Measurements from ENCODE around the gene KCNB1.

KCNB1 gene

DNA sequence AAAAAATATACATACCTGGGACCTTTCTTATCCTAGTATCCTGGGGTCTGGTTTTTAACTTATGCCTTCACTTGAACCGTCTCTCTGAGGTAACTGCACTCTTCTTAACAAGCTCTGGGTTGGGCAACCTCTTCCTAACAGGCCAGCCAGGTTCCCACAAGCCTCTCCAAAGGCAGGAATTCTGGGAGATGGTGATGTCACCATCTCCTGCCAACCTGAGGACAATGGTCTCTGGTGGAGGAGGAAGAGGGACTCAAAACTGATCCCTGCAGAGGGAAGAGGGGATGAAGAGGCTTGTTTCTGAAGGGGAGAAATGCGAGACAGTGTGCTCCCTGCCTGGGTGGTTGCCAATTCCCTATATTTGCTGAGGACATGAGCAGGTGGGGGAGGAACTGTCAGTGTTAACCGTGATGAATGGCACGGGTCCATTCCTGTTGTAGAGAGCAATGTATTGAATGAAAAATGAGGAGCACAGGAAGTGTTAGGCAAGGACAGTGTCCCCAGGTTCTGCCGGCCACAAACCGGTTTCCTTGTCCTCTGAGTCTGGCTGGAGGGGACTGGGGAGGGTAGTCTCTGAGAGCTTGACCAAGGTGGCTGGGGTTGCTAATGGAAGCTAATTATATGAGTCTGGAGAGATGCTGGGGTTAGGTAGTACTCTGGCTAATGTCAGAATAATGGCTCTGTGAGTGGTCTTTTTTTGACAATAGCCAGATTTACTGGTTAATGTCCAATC, 95.5 kb downstream of the KCNB1 start:
- DNase-seq = no peak

DNA sequence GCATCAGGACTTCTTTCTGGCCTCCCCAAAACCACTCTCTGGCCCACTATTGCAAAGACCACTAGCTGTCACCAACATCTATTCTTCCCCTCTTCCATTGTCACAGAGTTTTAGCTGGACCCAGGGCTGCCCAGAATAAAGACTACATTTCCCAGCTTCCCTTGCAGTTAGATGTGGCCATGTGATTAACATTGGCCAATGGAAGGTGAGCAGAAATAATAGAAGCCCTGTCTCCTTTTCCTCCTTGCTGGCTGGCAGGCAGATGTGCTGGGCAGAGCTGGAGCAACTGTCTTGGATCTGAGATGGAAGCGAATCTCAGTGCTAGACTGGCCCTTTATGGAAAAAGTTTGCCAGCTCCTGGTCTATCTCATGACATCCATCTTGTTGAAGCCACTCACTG, 97.0 kb downstream of the KCNB1 start:
- peak in 1 of 5 experiments; percentile 21 for DNase-seq

DNA sequence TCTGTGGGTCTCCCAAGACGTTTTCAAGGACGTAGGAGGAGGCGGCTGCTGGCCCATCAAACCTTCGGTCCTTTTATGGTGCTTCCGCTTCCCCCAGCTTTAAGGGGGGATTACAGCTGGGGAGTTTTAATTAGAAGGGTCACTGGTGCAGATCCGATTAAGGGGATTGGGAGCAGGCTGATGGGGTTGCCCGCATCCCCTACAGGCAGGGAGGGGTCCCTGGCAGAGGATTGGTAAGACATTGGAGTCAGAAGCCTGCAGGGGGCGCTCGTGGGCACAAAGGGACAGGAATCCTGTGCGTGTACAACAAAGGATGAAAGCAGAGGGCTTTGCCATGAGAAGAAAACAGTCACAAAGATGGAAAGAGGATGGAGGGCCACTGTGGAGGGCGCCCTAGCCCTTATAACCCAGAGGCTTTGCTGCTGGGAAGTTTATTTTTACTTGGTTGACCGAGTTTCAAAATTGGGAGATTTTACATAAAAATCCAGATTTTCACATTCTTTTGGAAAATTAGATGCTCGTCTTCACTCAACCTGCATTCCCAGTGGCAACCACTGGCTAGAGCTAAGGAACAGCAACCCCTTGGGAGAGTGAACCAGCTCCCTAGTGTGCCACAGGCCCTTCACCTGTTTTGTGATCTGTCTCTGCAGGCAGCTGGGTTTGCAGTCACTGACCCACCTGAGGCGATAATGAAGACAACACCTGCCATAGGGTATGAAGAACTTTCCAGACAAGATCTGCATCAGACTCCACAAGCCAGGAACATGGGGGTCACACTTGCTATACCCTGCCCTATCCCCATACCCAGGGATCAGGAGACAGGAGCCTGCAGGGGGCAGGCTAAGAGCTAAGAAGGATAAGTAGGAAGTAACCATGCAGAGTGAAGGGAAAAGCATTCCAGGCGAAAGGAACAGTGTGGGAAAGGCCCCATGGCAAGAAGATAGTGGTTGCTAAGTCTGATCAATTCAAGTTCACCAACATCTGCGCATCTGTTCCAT, 97.7 kb downstream of the KCNB1 start:
- DNase-seq = peak; percentile 9 to 57 (median 41)

DNA sequence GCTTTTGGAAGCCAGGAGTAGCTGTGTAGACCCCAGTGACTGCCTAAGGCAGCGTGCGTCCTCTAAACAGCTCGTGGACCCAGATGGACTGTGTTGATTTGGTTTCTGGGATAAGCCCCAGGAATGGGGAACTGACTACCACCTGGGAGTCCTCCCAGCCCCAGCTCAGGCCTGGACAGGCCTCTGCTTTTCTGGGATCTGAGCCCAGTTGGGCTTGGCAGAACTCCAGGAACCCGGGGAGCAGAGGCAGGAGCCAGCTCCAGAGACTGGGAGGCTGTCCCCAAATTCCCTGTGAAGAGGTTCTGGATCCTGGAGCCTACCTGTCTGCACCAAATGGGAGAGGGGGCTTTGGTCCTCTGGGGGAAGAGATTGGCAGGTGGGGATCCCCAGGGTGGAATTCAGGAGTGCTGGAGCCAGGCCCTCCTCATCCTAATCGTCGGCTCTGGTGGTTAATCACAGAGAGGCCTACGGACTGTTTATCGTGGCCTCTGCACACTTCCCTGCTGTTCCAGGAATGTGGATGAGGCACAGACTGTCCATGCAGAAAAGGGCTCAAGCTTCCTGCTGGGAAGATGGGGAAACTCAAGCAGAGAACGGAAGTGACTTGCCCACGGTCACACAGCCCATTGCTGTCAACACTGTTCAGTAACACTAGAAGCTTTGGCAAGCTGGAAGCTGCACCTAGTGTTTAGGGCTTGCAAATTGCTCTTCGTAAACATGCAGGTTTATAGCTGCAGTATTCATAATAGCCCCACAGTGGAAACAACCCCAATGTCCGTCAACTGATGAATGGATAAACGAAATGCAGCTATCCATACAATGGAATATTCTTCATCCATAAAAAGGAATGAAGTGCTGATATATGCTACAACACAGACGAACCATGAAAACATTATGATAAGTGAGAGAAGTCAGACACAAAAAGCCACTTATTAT, 100.6 kb downstream of the KCNB1 start:
- DNase-seq = no peak

DNA sequence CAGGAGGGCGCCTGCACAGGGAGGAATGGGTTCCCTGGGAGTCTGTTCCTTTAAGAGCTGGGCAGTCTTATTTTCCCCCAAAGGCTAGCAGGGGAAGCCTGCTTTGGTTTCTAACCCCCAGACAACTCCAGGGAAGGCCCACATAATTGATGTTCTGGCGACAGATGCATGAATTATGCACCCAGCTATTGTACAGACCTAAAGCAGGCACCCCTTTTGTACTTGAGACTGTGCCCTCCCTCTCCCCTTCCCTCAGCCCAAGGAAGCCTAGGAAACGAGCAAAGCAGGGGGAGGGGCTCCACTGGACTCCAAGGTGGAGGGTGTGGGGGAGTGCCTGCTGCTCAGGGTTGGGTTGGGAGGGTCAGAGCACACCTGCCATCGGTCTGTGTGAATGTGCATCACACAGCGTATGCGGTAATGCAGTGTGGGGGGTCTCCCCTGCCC, 102.1 kb downstream of the KCNB1 start:
- no peak for DNase-seq

DNA sequence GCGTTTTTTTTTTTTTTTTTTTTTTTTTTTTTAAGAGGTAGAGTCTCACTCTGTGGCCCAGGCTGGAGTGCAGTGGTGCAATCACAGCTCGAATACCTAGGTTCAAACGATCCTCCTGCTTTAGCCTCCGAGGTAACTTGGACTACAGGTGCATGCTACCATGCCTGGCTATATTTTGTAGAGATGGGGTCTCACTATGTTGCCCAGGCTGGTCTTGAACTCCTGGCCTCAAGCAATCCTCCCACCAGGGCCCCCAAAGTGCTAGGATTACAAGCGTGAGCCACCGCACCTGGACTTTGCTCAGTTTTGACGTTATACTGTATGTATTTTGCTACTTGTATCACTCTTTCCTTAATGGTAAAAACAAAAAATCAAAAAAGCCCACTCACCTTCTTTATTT, 103.1 kb downstream of the KCNB1 start:
- no peak for DNase-seq

DNA sequence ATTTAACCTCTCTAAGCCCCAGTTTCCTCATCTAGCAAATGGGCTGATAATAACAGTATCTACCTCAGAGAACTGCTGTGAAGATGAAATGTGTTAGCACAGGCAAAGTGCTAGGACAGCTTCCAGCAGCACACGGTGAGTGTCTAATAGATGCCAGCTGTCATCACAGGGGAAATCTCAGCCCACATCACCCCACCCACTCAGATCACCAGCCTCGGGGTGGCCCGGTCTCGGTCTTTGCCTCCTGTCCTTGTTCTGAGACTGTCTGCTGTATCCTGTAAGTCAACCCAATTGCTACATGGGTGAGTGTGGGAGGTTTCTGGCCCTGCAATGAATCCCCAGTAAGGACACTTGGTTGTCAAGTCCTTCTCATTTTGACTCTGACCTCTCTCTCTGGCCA, 105.1 kb downstream of the KCNB1 start:
- DNase-seq = no peak

DNA sequence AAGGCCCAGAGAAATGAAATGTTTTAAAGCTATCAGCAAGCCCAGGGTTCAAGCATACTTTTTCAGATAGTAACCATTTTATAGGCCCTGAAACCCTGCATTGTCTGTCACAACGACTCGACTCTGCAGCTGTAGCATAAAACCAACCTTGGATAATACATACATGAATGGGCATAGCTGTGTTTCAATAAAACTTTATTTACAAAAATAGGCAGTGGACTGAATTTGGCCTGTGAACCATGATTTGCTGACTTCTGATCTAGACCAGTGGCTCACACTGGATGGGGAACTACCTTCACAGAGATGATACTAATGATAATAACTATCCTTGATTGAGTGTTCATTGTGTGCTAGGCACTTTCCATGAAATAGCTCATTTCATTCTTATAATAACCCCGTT, 107.3 kb downstream of the KCNB1 start:
- DNase-seq = no peak

DNA sequence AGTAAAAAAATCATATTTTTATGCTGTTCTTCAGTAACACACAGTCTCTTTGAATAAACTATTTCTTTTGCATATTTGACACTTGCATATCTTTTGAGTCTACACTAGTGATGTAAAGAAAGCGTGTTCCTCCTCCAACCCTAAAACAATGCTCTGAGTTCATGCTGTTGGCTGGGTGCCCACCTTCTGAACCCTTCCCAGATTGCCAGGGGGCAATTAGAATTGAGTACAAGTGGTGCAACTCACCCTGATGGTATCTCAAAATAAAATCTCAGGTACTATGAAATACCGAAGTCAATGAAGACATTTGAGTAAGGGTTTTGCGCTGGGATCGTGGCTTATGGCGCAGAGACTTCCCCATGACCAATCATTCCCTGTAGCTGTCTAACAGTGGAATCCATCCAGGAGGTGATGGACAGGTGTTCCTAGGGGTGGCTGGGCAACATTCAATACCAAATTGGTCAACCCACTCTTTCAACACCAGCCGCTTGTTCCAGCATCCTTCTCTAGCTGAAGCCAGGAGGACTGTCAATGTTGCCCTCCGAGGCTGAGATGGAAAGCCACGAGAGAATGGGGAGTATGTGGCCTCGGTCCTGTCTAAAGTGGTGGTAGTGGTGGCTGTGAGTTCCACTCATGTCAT, 110.3 kb downstream of the KCNB1 start:
- no peak for DNase-seq

DNA sequence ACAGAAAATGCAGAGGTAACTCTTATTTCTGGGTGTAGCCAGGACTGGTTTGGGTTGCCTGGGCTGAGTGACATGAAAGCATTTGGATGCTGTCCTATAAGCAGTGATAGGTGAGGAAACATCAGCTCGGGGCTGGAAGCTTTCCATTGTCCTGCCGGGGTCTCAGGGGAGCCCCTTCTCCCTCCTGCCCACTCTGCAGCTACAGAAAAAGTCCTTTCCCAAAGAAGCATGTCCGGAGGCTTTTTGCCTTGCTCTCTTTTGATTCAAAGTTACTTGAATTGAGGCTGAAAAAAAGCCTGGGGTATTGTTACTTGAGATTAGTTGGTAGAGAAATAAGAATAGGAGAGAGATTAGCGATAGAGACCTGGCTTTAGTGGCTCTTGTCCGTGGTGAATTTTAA, 113.9 kb downstream of the KCNB1 start:
- no peak for DNase-seq

DNA sequence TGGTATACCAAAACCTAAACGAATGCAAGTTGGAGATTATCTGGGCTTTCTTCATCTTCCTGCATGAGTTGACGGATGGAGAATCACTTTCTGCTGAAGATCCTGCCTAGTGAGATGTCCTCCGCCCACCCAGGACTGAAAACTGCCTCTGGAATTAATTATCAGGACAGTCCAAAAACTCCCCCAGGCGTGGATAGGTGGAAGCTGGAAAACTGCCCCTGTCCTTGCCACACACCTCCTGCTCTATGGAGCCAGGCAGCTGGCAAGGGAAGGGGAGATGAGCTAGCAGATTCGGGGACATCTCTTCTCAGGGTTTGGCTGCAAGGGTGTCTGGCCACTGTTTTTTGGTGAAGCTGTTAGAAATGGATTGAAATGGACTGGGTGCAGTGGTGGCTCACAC, 115.4 kb downstream of the KCNB1 start:
- DNase-seq = no peak

DNA sequence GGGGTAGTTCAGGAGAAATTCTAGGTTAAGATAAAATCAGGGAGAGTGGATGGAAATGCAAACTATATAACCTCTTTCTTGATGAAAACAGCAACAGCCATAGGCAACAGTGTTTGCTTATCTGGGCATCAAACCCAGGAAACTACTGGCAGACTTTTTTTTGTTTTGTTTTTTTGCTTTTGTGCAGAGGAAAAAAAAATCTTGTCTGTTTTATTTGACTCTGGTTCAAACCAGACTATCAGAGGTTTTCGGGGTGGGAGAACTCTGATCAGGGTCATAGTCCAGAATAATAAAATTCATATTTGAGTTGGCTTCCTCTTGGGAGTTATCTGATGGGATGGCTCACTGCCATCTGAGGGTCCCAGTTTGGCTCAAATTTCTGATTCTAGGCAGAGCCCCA, 115.8 kb downstream of the KCNB1 start:
- DNase-seq = no peak

DNA sequence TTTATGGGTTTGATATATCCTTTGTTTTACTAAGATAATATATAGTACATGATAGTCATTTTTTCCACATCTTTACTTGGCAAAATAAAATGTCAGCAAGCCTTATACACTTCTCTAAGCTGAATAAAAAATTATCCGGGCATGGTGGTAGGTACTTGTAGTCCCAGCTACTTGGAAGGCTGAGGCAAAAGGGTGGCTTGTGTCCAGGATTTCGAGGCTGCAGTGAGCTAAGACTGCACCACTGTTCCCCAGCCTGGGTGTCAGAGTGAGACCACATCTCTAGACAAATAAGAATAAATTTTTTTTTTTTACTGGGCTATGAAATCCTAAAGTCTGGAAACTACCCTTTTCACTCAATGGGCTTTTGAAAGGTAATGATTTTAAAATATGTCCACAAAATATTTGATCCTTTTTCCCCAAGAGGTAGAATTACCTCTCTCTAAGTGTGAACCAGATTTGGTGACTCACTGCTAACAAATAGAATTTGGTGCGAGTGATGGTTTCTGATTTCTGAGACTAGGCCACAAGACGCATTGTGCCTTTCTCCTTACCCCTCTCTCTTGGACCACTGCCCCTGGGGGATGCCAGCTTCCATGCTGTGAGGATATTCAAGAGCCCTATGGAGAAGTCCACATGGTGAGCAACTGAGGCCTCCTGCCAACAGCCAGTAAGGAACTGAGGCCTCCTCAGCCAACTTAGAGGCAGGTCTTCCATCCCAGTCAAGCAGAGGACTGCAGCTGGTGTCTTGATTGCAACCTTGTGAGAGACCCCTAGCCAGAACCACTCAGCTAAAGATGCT, 120.4 kb downstream of the KCNB1 start:
- DNase-seq = no peak

DNA sequence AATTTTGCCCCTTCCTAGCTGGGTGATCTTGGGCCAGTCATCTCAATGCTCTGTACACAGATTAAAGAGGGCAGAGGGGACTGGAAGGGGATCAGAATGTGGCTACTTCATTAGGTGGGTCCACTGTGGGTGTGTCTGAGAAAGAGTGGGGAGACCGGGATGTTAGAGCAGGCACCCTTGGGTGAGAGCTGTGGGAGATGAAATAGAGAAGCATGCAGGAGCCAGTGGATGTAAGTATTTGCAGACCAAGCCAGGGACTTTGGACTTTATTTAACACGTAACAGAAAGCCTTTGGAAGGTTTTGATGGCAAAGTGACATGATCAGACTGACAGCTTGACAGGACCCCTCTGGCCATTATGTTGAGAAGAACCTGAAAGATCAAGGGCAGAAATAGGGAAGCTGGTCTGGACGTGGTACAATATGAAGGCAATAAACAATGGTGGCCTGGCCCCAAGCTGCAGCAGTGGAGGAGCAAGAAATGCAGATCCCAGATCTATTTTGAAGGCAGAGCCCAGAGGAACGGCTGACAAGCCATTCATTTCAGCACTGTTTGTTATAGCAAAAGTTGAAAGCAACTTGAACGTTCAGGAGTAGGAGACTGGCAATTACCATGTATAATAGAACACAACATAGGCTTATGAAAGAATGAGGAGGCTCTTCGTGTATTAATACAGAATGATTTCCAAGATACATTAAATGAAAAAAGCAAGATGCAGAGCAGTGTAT, 122.1 kb downstream of the KCNB1 start:
- no peak for DNase-seq

DNA sequence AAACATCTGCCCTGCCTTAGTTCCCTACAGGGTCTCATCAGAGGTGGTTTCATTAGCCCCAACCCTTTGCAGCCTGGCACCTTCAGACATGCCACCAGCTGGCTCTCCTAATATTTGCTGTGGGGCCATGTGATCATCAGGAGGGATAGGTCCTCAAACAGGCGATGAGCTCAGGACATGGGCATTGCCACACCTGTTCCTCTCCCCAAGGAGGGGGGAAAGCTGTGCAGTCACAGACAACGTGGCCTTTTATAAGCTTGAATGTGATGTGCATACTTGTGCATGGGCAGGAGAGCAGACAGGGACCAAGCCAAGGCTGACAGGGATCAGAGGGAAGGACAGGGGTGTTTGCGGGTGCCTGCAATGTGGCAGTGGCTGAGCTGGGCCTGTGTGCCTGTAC, 125.8 kb downstream of the KCNB1 start:
- DNase-seq = no peak

DNA sequence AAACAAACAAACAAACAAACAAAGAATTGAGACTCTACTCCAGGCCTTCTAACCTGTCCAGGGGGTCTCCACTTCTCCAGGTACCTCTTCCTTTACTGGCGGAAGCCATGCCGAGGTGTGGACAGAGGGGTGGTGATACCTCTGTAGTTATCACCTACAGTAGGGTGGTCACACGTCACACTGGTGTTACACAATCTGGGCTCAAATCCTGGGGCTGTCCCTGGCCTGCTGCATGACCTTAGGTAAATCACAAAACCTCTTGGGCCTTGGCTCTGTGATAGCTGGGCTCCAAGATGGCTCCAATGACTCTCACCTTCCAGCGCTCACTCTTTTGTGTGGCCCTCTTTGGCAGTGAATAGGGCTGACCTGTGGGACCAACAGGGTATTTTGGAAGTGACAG, 127.8 kb downstream of the KCNB1 start:
- no peak for DNase-seq

DNA sequence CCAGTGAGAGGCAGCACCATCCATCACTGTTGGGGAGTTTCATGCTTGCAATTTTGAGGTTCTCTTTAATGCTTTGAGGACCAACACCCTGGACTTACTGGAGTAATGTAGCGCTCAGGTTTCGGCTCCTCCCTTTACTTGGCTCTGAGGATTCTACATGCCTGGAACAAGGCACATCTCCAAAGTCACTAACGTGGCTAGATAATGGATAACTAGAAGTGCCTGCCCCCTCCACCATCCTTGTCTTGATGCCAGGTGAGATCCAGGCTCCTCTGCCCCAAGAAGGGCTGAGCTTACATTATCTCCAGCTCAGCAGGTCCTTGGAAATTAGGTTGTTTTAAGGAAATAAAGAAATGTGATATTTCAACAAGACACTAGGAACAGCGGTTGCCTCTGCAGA, 129.1 kb downstream of the KCNB1 start:
- DNase-seq = no peak

DNA sequence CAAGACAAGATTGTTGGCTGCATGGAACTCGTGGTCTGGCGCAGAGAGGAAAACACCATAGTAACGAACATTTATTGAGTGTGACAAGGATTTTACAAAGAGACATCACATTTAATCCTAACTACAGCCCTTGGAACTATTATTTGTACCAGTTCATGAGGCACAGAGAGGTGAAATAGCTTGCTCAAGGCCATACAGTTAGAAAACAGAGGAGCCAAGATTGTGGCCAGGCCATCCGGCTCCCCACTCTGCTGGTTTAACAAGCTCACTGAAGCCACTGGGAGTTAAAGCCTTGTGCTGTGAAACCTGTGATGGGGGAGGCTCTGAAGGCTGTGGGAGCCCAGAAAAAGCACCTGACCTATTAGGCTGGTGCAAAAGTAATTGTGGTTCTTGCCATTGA, 129.7 kb downstream of the KCNB1 start:
- no peak for DNase-seq

DNA sequence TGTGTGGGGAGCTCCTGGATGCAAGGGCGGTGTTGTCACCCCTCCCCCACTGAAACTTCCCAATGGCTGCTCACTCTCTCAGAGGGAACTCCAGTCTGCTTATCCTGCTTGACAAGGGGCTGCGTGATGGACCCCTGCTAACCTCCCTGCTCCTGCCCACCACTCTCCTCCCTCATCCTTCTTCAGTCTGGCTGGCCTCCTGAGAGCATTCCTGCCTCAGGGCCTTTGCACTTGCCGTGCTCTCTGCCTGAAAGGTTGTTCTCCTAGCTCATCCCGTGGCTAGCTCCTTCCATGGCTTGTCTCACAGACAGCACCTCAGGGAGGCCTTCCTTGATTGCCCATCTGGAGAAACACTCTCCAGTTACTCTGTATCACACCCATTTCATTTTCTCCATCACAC, 130.7 kb downstream of the KCNB1 start:
- DNase-seq = no peak

DNA sequence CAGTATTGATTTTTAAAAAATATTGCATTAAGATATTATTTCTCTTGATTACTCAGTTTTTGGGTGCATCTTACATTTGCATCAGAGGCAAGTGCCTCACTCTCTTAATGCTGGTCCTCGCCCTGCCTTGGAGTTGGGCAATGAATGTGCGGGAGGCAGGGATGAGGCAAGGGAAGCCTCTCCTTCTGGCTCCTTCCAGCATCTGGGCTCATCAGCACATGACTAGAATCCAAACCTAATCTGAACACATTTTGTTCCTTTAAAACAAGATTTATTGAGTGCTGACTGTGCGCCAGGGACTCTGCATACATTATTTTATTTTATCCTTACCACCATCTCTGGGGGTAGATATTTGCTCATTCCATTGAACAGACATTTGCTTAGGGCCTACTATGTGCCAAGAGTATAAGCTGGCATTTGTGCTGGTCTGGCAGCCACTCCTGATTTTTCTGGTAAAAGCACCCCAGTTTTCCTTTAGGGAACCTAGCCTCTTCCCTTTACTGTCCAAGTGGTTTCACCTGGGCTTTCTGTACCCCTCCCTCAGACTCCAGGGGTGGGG, 132.7 kb downstream of the KCNB1 start:
- no peak for DNase-seq

Data from T-helper 2 cell (primary cell).